GM21526 (cell line): ENCODE data around the gene TRANK1.
"Not testable (repeated sequence)": the region's sequence is repeated elsewhere in the genome, so short reads cannot be mapped to it uniquely, and the experiment has no call there.

Source experiments
- ATAC-seq: cut with Tn5 transposase; IDR thresholded peaks from one replicate; pipeline ENCODE4 v1.9.1; 2021; ENCODE audit warnings: moderate library complexity; ENCODE audit not compliant: unreplicated experiment, low FRiP score

TRANK1 gene

DNA sequence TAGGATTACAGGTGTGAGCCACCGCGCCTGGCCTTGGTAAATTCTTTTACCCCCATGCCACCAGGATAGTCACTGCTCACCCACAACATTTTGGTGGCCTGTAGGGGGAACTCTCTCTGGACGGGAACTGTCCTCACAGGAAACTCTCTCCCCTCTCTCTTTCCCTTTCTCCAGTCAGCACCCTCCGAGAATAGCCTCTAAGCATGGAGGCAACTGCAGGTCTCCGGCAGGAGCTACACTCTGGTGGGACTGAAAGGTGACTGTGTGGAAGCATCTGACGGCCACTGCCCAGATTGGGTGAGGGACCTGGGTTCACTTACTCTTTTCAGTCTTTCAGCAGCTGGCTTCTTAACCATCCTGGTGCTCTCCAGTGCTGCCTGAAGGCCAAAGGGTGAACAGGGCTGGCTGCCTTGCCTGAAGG is 21.3 kb downstream of the TRANK1 start:
- ATAC-seq = no peak

DNA sequence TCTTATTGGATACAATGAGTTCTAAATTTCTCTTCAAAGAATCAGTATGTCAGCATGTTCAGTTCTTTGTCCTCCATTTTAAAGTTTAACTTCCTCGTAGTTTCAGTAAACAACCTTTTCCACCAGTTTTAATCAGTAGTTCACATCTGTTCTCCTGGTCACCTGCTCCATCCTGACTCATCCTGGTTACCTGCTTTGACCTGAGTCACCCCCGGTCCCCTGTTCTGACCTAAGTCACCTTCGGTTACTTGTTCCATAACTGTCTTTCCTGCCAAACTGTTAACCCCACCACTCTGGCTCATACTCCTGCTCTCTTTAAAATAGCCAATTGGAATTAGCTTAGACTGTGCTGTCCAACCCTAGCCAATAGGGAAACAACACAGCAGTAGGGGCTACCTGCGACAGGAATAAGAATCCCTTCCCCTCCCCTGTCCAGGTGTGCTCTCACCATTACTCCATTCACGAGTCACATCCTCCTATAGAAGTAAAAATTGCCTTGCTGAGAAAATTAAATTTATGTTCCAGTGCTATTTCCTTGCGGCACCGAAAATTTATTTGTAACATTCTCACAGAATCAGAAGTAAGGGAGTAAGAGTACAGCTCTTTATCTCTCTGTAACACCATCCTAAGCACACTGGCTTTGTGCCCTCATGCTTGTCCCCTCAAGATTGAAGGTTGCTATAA is 23.8 kb downstream of the TRANK1 start:
- no peak for ATAC-seq

DNA sequence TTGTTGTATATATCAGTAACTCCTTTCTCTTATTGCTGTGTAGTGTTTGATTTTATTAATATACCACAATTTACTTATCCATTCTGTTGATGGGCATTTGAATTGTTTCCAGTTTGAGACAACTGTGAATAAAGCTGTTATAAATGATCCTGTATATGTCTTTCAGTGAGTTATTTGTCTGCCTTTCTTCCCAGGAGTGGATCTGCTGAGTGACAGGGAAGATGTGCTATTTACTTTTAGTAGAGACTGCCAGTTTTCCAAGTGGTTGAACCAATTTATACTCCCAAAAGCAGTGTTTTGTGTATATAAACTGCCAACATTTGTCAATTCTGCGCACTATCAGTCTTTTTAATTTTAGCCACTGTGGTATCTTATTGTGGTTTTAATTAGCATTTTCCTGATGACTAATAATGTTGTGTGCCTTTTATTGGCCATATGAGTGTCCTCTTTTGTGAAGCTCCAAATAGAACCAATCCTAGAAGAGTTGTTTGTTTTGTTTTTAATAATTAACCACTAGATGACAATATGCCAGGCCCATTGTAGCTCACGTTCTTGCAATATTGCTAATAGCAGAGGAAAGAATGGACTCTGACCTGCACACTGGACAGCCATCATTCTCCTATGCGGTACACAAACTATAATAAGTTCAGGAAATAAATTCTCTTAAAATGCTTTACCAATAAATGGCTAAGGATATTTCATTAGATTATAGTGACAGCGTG is 25.3 kb downstream of the TRANK1 start:
- no peak for ATAC-seq

DNA sequence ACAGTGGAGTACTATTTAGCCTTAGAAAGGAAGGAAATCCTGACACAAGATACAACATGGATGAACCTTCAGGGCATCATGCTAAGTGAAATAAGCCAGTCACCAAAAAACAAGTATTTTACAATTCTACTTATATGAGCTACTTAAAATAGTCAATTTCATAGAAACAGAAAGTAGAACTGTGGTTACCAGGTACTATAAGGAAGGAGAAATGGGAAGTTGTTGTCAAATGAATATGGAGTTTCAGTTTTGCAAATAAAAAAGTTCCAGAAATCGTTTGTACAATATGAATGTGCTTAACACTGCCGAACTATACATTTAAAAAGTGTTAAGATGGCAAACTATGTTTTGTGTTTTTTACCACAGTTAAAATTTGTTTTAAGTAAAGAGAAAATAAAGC is 26.8 kb downstream of the TRANK1 start:
- ATAC-seq = peak; percentile 91

DNA sequence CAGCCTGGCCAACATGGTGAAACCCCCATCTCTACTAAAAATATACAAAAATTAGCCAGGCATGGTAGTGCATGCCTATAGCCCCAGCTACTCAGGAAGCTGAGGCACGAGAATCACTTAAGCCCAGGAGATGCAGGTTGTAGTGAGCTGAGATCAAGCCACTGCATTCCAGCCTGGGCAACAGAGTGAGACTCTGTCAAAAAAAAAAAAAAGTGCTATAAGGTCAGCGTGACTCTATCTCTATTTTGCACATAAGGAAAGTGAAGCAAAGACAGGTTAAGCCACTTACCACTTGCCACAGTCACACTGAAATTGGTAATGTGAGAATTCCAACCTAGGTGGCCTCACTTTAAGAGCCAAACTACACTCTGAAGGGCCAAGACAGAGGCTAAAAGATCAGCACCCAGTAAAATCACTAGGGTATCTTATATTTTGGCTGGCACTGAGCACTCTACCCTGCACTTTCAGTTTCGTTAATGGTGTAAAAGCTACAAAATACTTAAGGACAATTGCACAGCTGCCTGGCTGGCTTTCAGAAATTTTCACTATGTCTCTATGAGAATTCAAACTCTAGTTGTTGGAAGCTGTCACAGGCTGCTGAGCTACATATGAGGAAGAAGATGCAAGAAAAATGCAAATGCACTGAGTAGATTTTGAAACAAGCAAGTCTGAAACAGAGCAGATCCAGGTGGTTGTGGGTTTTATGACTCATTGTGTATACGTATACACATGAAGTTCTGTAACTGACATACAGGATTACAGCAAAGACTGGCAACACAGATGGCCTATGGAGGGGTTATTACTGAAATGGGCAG is 32.7 kb downstream of the TRANK1 start:
- peak; percentile 96 for ATAC-seq

DNA sequence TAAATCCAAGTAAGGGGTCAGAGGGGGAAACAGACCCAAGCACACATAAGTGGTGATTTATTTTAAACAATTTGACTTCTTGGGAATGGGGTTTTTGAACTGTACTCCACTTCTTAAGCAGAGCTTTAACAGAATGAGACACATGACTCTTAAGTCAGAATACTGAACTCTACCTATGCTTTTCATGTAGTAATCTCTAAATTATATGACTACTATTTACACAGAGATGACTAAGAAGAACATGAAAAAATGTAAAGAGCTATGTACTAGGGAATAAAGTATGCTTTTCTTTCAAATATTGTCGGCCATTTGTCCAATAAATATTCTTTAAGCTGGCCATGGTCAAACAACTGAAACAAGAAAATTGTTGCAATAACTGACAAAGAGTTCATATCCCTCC is 35.2 kb downstream of the TRANK1 start:
- no peak for ATAC-seq

DNA sequence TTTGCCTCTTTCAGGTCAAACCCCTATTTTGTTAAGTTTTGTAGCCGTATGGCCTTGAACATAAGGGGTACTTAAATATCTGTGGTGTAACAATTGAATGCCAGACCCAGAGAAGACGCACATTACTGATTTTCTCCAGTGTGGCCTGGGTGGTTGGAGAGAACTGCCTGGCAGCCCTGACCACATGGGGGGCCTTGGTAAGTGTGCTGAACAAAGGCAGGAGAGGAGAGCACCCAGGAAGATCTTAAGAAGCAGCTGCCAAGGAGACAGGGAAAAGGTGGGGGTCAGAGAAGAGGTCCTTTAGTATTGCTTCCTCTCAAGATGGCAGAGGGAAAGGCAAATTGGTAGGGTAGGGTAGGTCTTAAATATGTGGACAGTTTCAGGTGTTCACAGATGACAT is 35.7 kb downstream of the TRANK1 start:
- ATAC-seq = no peak

DNA sequence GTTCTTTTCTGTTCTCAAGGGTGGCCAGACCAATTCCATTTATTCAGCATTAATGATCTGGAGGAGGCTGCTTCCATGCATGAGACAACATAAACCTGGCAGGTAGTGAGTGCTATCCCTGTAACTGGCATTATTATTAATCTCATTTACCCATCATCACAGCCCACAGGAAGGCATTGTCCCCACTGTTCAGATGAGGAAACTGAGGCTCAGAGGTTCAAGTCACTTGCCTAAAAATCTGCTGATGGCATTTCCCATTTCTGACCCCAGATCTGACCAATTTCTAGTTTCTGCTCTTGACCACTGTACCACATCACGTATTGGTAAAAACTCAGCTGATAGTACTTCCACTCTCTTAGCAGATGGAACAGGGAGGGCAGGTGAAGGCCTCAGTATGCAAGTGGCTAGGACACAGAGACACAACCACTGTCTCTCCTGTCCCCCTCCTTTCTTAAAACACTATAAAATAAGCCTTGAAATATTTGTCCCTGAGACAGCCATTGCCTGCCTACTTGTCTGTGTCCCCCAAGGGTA is 36.1 kb downstream of the TRANK1 start:
- no peak for ATAC-seq

DNA sequence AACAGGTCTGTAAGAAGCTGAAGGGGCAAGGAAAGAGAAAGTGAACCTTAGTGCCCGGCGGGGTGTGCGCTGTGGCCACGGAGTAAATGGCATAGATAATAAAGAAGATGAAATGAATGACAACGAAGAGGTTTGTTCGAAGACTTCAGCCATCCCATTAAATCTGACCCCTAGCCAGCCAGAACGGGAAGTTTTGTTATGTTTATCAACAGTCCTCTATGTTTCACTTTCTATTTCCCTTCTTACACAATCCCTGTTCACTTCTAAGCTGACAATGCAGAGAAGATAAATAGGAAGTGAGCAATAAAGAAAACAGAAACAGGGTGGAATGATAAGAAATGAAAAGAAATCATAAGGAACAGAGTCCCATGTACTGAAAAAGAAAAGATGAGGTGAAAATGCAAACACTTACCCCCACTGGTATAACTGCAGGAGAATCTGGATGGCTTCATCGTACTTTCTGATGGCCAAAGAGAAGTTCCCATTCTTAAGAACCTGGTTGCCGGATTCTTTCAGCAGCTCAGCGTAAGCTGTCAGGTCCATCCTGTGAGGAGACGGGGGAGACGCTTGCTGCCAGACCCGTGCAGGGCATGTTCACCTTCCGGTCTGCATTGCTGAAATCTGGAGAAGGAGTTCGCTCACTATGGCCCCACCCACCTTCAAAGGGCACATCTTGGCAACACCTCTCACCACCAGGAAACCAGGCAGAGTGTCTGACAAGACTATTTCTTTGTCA is 36.8 kb downstream of the TRANK1 start:
- ATAC-seq = no peak

DNA sequence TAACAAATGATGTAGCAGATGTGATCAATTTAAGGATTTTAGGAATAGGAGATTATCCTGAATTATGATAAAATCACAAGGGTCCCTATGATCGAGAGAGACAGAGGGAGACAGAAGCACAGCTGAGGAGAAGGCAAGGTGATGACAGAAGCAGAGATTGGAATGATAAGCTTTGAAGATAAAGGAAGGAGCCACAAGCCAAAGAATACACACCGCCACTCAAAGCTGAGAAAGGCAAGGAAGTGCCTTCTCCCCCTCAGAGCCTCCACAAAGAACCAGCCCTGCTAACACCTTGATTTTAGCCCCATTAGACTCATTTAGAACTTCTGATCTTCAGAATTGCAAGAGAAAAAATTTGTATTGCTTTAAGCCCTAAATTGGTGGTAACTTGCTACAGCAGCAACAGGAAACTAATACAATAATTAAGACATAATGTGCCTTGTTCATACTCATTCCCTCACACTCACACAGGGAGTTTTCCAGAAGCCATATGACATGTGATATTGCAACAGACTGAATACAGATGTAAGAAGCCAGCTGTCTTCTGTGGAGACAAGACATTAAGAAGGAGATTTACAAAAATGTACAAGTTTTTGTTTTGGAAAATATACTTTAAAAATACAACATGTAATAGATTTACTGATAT is 38.2 kb downstream of the TRANK1 start:
- ATAC-seq = no peak

DNA sequence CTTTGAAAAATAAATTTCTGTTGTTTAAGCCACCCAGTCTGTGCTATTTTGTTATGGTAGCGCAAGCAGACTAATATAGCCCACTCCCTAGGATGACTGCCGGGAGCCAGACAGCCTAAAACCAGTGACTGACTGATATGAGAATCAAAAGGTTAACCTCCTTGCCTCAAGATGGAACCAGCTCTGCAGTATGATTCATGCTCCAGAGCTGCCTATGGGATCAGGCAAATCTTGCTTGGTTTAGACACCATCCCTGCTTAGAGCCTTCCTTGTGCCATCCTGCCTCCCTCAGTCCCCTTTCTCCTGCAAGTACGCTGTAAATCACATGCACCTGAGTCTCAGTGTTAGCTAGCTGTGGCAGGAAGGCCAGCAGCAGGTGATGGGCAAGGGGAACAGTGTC is 39.3 kb downstream of the TRANK1 start:
- ATAC-seq = no peak

DNA sequence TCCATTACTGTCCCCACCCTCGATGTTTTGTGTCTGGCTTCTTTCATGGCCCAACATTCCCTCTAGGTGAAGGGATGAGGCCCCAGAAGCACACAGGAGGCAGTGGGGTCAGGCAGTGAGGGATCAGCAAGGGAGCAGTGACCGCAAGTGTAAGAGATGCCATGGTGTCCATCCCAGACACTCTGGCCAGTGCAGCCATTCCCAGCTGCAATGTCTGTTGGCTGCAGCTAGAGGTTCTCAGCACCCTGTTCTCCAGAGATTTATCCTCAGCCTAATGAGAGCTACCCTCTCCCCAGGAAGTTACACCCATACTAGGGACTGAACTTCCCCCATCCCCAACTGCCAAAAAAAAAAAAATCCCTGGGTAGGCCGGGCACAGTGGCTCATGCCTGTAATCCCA is 40.2 kb downstream of the TRANK1 start:
- no peak for ATAC-seq

DNA sequence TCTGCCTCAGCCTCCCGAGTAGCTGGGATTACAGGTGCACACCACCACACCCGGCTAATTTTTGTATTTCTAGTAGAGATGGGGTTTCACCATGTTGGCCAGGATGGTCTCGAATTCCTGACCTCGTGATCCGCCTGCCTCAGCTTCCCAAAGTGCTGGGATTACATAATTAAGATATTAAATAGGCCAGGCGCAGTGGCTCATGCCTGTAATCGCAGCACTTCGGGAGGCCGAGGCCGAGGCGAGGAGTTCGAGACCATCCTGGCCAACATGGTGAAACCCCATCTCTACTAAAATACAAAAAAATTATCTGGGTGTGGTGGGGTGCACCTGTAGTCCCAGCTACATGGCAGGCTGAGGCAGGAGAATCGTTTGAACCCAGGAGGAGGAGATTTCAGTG is 40.8 kb downstream of the TRANK1 start:
- not testable (repeated sequence) for ATAC-seq

DNA sequence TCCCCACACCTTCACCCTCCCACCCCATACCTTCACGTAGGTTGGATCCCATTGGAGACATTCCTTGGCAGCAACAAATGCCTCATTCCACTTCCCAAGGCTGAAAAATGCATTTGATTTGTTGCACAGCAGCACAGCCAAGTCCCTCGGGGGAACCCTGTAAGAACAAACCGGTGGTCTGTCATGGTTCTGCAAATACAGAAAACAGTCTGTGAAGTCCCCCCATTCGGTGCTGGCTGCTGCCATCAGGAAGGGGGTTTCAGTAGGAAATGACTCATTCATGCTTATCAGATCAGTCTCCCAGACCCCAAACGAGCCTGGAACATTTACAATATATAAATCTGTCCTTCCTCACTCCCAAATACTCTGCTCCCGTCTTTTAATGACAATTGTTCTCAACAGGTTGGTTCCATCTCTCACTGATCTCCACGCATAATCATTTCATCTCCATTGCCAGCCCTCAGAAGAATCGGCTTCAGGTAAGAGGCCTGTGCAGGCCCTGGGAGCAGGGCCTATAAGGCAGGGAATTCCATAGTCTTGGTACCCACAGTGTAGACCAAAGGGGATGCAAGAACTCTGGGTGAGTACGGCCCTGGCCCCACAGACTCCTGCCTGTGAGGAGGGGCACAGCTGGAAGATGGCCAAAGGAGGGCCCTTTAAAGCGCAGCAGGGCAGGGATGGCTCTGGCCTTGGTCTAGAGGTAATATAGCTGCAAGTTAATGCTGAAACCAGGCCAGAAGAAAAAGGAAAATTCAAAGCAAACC is 41.6 kb downstream of the TRANK1 start:
- no peak for ATAC-seq

DNA sequence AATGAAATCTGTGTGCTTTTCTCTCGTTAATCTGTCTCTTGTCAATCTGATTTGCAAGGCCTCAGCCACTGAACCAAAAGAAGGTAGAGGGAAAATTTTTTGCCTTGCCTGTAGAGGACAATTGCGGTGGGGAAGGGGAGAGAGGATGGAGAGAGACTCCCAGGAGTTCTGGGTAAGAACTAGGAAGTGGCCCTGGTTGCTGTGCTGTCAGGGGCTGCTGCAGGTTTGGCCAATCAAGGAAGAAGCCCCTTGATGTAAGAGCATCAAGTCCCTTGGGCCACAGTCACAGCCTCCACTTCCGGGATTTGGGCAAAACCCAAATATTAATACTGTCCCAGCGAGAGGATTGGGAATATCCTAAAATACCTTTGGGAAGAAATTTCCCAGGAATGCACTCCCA is 43.3 kb downstream of the TRANK1 start:
- no peak for ATAC-seq

DNA sequence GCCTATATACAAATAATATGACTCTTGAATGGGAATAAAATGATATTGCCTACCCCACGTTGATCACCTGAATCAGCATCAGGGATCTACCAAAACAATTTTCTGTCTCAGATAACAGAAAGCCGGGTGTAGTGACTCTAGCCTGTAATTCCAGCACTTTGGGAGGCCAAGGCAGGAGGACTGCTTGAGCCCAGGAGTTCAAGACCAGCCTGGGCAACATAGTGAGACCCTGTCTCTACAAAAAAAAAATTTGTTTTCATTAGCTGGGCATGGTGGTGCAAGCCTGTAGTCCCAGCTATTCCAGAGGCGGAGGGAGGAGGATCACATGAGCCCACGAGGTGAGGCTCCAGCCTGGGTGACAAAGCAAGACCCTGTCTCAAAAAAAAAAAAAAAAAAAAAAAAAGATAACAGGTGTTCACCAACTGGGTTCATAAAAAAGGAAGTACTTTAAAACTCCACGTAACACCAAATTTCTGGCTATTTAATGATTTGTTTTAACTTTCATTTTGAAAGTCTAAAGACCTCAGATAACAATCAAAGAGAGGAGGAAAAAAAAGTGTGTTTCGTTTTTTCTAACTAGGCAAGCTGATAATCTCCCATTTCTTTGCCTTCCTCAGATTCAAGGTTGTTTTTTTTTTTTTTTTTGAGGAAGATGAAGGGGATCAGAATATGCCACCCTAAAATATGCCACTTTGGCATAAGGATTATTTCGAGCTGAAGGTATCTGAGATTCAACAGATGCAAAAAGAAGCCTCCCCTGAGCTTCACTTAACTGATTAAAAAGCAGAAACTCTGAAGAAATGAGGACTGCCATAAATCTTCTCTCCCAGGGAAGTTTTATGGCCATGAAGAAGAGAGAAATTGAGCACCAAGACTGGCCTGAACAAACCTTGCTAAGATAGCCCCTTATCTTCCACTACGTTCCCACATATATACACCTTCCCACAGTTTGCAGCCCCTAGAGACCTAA is 44.1 kb downstream of the TRANK1 start:
- no peak for ATAC-seq

DNA sequence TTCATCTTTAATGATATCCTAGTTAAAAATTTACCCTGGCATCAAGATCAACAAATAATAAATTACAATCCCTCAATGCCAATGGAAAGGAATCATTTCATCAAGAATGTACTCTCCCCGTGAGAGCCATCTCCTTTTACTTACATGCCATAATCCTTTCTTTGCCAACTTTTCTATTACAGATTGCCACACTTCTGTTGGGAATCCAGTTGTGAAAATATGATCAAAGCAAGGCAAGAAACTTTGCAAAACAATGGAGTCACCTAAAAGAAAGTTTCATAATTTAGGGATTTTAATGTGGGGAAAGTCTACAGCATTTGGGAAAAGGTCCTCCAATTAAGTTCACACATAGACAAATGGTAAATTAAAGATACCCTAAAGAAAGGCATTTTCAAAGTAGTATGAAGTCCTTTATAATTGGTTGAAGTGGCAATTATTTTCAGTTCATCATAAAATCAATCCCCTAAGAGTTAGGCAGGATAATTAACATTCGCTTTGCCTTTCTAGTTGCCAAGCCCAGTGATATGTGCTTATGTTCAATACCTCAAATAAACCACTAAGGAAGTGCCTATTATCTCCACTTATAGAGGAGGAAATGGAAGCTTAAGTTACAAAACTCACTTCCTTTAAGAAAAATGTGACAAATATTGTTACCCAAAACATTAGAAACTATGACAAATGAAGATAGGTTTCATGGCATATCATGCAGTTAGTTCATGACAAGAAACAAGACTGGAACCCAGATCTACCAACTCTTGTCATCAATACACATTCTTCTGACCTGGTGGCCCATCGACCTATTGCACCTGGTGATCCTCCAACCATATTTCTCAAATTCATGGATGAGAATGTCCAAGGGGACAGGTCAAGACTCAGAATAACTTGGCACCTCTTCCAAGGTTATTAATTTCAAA is 49.1 kb downstream of the TRANK1 start:
- ATAC-seq = no peak
